ENCODE measurements around the gene HMG20B.

Gene HMG20B

GRCh38 chr19:3532154-3532786 lies 40.5 kb upstream of the HMG20B start:
- H3K36me3 ChIP-seq (replicated peaks) = peaks cover 55% of the 10 kb centered on the region
- TF ChIP-seq CTCF (IDR thresholded peaks at IDR 0.05; ENCODE audit: low read depth, low read length, missing control alignments) = no peak

GRCh38 chr19:3533033-3533432 lies 39.7 kb upstream of the HMG20B start:
- no peak overlapping the region for H3K27ac ChIP-seq
- TF ChIP-seq CTCF (IDR thresholded peaks at IDR 0.05; ENCODE audit: low read depth, low read length, missing control alignments) = no peak
- H3K4me3 ChIP-seq (ENCODE audit: low read depth, low read length) = no peak overlapping the region
- H3K36me3 ChIP-seq (replicated peaks) = peaks cover 48% of the 10 kb centered on the region
- no peaks in the 10 kb centered on the region for H3K27me3 ChIP-seq (replicated peaks)
- no peak for DNase-seq
- in situ Hi-C loops (cut with HindIII; ENCODE audit: low pct_ligation_motif_present, low sequenced_read_pairs) = no loop called here

More at GRCh38 chr19:3532154-3532786, 40.5 kb upstream of the HMG20B start:
- no peak for DNase-seq
- no peak overlapping the region for H3K4me3 ChIP-seq (ENCODE audit: low read depth, low read length)
- H3K27me3 ChIP-seq (replicated peaks) = no peaks in the 10 kb centered on the region
- no peak overlapping the region for H3K27ac ChIP-seq
- in situ Hi-C loops (cut with HindIII; ENCODE audit: low pct_ligation_motif_present, low sequenced_read_pairs) = no loop called here

GRCh38 chr19:3533563-3534216 lies 39.1 kb upstream of the HMG20B start:
- Histone ChIP-seq H3K36me3 (replicated peaks) (peaks cover 44% of the 10 kb centered on the region), H3K27ac (no peak overlapping the region), H3K27me3 (replicated peaks) (no peaks in the 10 kb centered on the region), H3K4me3 (ENCODE audit: low read depth, low read length) (no peak overlapping the region)
- TF ChIP-seq CTCF (IDR thresholded peaks at IDR 0.05; ENCODE audit: low read depth, low read length, missing control alignments) = no peak
- DNase-seq = no peak
- in situ Hi-C loops (cut with HindIII; ENCODE audit: low pct_ligation_motif_present, low sequenced_read_pairs) = no loop called here

- H3K27me3 ChIP-seq (replicated peaks) = no peaks in the 10 kb centered on the region
- no peak overlapping the region for H3K4me3 ChIP-seq (ENCODE audit: low read depth, low read length)
- no peak overlapping the region for H3K27ac ChIP-seq
- no peak for DNase-seq
- no peak for TF ChIP-seq CTCF (IDR thresholded peaks at IDR 0.05; ENCODE audit: low read depth, low read length, missing control alignments)
- peaks cover 44% of the 10 kb centered on the region for H3K36me3 ChIP-seq (replicated peaks)
- in situ Hi-C loops (cut with HindIII; ENCODE audit: low pct_ligation_motif_present, low sequenced_read_pairs) = no loop called here
Observed at GRCh38 chr19:3534375-3535234, 38.1 kb upstream of the HMG20B start.

- Histone ChIP-seq H3K4me3 (ENCODE audit: low read depth, low read length) (no peak overlapping the region), H3K27me3 (replicated peaks) (no peaks in the 10 kb centered on the region), H3K27ac (no peak overlapping the region), H3K36me3 (replicated peaks) (peaks cover 44% of the 10 kb centered on the region)
- TF ChIP-seq CTCF (IDR thresholded peaks at IDR 0.05; ENCODE audit: low read depth, low read length, missing control alignments) = no peak
- no peak for DNase-seq
- in situ Hi-C loops (cut with HindIII; ENCODE audit: low pct_ligation_motif_present, low sequenced_read_pairs) = no loop called here
Observed at GRCh38 chr19:3535235-3535535, 37.6 kb upstream of the HMG20B start.
